Natural killer cell (primary cell): ENCODE data around the gene SCYGR8. TPM values are rescaled to one million over a fixed set of nuclear protein-coding genes. Genes with fewer than 3 reads are reported as not detected.
"Not testable (repeated sequence)": the region's sequence is repeated elsewhere in the genome, so short reads cannot be mapped to it uniquely, and the experiment has no call there.

Source experiments
- ATAC-seq, 3 donors: fragments of 150-1000 bp in 2 of 3; fragments of 200-7000 bp in 1 of 3; cut with Tn5 transposase; 1 replicate in 1 of 3; 2 replicates in 2 of 3; pipeline ENCODE4 v1.10.0; 2021; ENCODE audit warnings: mild to moderate bottlenecking in 2 of 3, moderate library complexity in 2 of 3
- DNase-seq, 2 donors: peaks; one replicate each; pipeline versions ENCODE4 v3.0.0 to v3.0.0-alpha.2; 2013 to 2021; ENCODE audit warnings: mixed read lengths in 1 of 2
- H3K27ac ChIP-seq: one replicate; pipeline ENCODE4 v1.5.1; 2013; ENCODE audit warnings: mild to moderate bottlenecking, low read length
- H3K27me3 ChIP-seq: one replicate; pipeline ENCODE4 v1.6.1; 2013; ENCODE audit warnings: low read length; ENCODE audit not compliant: control insufficient read depth, insufficient read depth
- H3K36me3 ChIP-seq: one replicate; pipeline ENCODE4 v1.6.1; 2013; ENCODE audit warnings: low read length; ENCODE audit not compliant: control insufficient read depth, insufficient read depth
- H3K4me1 ChIP-seq: one replicate; pipeline ENCODE4 v1.6.1; 2013; ENCODE audit warnings: low read length; ENCODE audit not compliant: control insufficient read depth, insufficient read depth
- H3K4me3 ChIP-seq: one replicate; pipeline ENCODE4 v1.5.1; 2013; ENCODE audit warnings: low read length
- H3K9me3 ChIP-seq: one replicate; pipeline ENCODE4 v1.6.1; 2013; ENCODE audit warnings: low read length; ENCODE audit not compliant: control insufficient read depth, insufficient read depth
- H3K27ac Mint-ChIP-seq, 2 donors: one replicate each; pipeline ENCODE4 v1.8.0; 2022; ENCODE audit warnings: mild to moderate bottlenecking in 2 of 2, mixed read lengths in 2 of 2, moderate library complexity in 1 of 2
- H3K27me3 Mint-ChIP-seq, 2 donors: one replicate each; pipeline ENCODE4 v1.8.0; 2022; ENCODE audit warnings: low read depth in 2 of 2, mixed read lengths in 2 of 2
- H3K36me3 Mint-ChIP-seq: one replicate; pipeline ENCODE4 v1.8.0; 2022; ENCODE audit warnings: mixed read lengths
- H3K4me1 Mint-ChIP-seq, 2 donors: one replicate each; pipeline ENCODE4 v1.8.0; 2022; ENCODE audit warnings: mixed read lengths in 2 of 2
- H3K4me3 Mint-ChIP-seq: one replicate; pipeline ENCODE4 v1.8.0; 2022; ENCODE audit warnings: mild to moderate bottlenecking, moderate library complexity, mixed read lengths
- H3K9me3 Mint-ChIP-seq, 2 donors: one replicate each; pipeline ENCODE4 v1.8.0; 2022; ENCODE audit warnings: mixed read lengths in 2 of 2
- WGBS: methylation state at CpG from one replicate; pipeline ENCODE4 v1.1.7; 2013; ENCODE audit warnings: missing lambda C conversion rate; ENCODE audit not compliant: insufficient coverage; 5-methylcytosine and 5-hydroxymethylcytosine counted together
- intact Hi-C: fragments of 100-400 bp; cut with micrococcal nuclease; formaldehyde crosslinking; loops from one replicate; pipeline ENCODE4 v1.14.2; 2022
- total RNA-seq, 4 donors: library from RNA; stranded (reverse); fragments of 120-200 nt in 1 of 4; gene quantifications; one replicate each; pipeline versions ENCODE4 v1.2.3 to v1.2.4, GENCODE V29; 2013 to 2022
- TF ChIP-seq, protein P1 (sequence below): fragments of 200-600 bp; IDR thresholded peaks from one replicate; pipeline ENCODE4 v1.8.0; 2022; ENCODE audit warnings: antibody characterized with exemption

SCYGR8 gene
- total RNA-seq, 3 donors from 2014 or later (not counting 1 experiment from before 2014, with no cell fraction given), result not detected

DNA sequence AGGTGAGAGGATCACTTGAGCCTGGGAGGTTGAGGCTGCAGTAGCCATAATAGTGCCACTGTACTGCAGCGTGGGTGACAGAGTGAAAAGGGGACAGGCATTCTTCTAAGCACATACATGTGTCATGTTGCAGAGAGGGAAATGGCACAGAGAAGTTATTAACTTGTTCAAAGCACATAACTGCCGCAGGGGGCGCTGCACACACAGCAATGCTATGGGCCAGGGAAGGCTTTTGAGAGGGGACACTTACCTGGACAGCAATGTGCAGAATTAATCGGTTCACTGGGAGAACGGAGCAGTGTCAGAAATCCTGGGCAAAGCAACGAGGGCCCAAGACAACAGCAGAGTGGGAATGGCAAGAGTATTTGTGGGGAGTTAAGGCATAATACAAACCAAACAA is 2.4 kb downstream of the SCYGR8 start:
- no peaks in the 10 kb centered on the region for H3K4me1 Mint-ChIP-seq
- Histone ChIP-seq H3K27ac (no peak overlapping the region), H3K9me3 (no peaks in the 10 kb centered on the region), H3K4me3 (no peak overlapping the region), H3K27me3 (no peaks in the 10 kb centered on the region), H3K4me1 (no peaks in the 10 kb centered on the region), H3K36me3 (no peaks in the 10 kb centered on the region)
- intact Hi-C loops, result no loop called here
- WGBS, result 85% methylated on average over 6 of the region's 6 CpGs
- no peak for DNase-seq
- TF ChIP-seq, protein P1, sequence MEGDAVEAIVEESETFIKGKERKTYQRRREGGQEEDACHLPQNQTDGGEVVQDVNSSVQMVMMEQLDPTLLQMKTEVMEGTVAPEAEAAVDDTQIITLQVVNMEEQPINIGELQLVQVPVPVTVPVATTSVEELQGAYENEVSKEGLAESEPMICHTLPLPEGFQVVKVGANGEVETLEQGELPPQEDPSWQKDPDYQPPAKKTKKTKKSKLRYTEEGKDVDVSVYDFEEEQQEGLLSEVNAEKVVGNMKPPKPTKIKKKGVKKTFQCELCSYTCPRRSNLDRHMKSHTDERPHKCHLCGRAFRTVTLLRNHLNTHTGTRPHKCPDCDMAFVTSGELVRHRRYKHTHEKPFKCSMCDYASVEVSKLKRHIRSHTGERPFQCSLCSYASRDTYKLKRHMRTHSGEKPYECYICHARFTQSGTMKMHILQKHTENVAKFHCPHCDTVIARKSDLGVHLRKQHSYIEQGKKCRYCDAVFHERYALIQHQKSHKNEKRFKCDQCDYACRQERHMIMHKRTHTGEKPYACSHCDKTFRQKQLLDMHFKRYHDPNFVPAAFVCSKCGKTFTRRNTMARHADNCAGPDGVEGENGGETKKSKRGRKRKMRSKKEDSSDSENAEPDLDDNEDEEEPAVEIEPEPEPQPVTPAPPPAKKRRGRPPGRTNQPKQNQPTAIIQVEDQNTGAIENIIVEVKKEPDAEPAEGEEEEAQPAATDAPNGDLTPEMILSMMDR, result no peak
- no peak overlapping the region for H3K27ac Mint-ChIP-seq
- no peak overlapping the region for H3K4me3 Mint-ChIP-seq
- no peak for ATAC-seq
- H3K27me3 Mint-ChIP-seq, result peaks cover 0 to 3% of the 10 kb centered on the region in 2 donors
- no peaks in the 10 kb centered on the region for H3K9me3 Mint-ChIP-seq
- no peaks in the 10 kb centered on the region for H3K36me3 Mint-ChIP-seq

DNA sequence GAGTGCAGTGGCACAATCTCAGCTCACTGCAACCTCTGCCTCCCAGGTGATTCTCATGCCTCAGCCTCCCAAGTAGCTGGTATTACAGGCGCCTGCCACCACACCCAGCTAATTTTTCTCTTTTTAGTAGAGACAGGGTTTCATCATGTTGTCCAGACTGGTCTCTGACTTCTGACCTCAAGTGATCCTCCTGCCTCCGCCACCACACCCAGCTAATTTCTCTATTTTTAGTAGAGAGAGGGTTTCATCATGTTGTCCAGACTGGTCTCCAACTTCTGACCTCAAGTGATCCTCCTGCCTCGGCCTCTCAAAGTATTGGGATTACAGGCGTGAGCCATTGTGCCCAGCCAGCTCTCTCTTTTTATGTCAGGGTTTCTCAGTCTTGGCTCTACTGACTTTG is 10.6 kb downstream of the SCYGR8 start:
- H3K27ac ChIP-seq, H3K4me1 Mint-ChIP-seq, H3K4me3 ChIP-seq, H3K9me3 ChIP-seq, H3K27me3 Mint-ChIP-seq, H3K27me3 ChIP-seq, H3K4me3 Mint-ChIP-seq, H3K36me3 ChIP-seq, ATAC-seq, DNase-seq, intact Hi-C loops, H3K36me3 Mint-ChIP-seq, H3K4me1 ChIP-seq, H3K27ac Mint-ChIP-seq, H3K9me3 Mint-ChIP-seq: not testable (repeated sequence)
- WGBS, result 60% methylated on average over 3 of the region's 4 CpGs

DNA sequence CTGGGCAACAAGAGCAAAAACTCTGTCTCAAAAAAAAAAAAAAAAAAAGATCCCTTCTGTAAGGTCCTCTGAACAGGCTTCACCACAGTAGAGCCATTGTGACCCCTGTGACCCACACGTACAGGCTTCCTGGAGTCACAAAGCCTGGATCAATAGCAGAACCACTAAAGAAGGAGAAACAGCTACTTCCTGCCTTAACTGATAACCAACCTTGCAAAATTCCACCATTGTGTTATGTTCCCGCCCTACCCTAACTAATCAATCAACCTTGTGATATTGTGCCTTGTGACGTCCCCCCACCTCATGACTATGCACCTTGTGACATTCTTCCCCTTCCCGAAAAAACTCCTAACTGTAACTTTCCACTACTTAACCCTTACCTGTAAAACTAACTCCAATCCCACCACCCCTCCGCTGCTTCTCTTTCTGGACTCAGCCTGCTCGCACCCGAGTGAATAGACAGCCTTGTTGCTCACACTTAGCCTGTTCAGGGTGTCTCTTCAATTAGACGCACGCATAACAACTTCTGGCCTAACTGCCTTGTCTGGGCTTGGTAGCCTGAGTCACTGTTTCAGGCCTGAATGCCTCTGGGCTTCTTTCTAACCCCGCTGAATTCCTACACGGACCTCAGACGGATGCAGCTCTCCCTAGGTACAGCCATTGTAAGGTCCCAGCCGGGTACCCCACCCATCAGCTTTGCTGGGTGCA is 13.9 kb downstream of the SCYGR8 start:
- DNase-seq, result no peak
- Mint-ChIP-seq H3K27ac (no peak overlapping the region), H3K9me3 (no peaks in the 10 kb centered on the region), H3K36me3 (no peaks in the 10 kb centered on the region), H3K4me1 (no peaks in the 10 kb centered on the region), H3K4me3 (no peak overlapping the region), H3K27me3 (no peaks in the 10 kb centered on the region)
- H3K4me1 ChIP-seq, result no peaks in the 10 kb centered on the region
- WGBS, result 71% methylated on average over 13 of the region's 13 CpGs
- TF ChIP-seq, protein P1, result no peak
- no peaks in the 10 kb centered on the region for H3K27me3 ChIP-seq
- ATAC-seq, result no peak
- intact Hi-C loops, result loop anchor here (10.0 kb wide), 1 partner anchor 395 kb away; no protein-coding TSS in a partner anchor
- H3K36me3 ChIP-seq, result no peaks in the 10 kb centered on the region
- no peaks in the 10 kb centered on the region for H3K9me3 ChIP-seq
- H3K4me3 ChIP-seq, result no peak overlapping the region
- H3K27ac ChIP-seq, result no peak overlapping the region

DNA sequence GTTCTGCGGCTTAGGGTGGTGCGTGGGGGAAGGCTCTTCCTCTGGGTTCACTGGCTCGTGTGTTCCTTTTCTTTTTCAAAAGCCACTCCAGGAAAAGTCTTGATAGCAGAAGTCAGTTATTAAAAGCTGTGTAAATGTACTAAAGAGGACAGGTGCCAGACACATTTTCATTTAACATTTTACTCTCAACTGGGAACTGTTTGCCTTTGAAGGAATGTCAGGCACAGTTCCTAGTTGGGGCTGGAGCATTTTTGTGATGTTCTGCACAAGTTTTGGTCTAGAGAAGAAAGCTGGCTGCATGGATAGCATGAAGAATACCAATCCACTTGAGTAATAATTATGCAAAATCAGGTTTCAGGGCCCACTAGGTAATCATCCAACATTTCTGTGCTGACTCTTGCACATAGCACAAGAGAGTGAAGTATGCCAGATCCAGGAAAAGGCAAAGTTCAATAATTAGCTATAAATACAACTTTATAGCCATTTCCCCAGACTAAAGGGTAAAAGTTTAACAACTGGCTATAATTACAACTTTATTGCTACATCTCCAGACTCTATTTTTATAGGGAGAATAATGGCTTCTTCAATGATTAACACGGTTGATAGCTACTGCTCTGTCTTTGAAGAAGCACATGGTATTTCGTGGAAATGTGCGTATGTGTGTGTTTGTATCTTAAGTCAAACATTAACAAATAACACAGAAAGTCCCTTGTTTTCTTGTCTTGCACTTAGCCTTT is 16.2 kb downstream of the SCYGR8 start:
- Histone ChIP-seq H3K27ac (no peak overlapping the region), H3K36me3 (no peaks in the 10 kb centered on the region), H3K9me3 (no peaks in the 10 kb centered on the region), H3K27me3 (no peaks in the 10 kb centered on the region), H3K4me3 (no peak overlapping the region), H3K4me1 (no peaks in the 10 kb centered on the region)
- intact Hi-C loops, result loop anchor here (10.0 kb wide), 1 partner anchor 397 kb away; no protein-coding TSS in a partner anchor
- 92% methylated on average over 5 of the region's 6 CpGs for WGBS
- Mint-ChIP-seq H3K4me3 (no peak overlapping the region), H3K27ac (no peak overlapping the region), H3K9me3 (no peaks in the 10 kb centered on the region), H3K4me1 (peaks cover 0 to 4% of the 10 kb centered on the region in 2 donors), H3K36me3 (no peaks in the 10 kb centered on the region), H3K27me3 (peaks cover 0 to 2% of the 10 kb centered on the region in 2 donors)
- no peak for ATAC-seq
- TF ChIP-seq, protein P1, result no peak
- DNase-seq, result no peak
